HG03469 (cell line): ENCODE measurements around the gene CAV1.
A peak's percentile ranks its signal among the peaks of the same experiment; 100 is the strongest.

ENCODE experiments used
- ATAC-seq: cut with Tn5 transposase; IDR thresholded peaks from one replicate; pipeline ENCODE4 v1.9.1; 2021; ENCODE audit warnings: mild to moderate bottlenecking, moderate library complexity, moderate number of reproducible peaks; ENCODE audit not compliant: unreplicated experiment

CAV1 gene

DNA sequence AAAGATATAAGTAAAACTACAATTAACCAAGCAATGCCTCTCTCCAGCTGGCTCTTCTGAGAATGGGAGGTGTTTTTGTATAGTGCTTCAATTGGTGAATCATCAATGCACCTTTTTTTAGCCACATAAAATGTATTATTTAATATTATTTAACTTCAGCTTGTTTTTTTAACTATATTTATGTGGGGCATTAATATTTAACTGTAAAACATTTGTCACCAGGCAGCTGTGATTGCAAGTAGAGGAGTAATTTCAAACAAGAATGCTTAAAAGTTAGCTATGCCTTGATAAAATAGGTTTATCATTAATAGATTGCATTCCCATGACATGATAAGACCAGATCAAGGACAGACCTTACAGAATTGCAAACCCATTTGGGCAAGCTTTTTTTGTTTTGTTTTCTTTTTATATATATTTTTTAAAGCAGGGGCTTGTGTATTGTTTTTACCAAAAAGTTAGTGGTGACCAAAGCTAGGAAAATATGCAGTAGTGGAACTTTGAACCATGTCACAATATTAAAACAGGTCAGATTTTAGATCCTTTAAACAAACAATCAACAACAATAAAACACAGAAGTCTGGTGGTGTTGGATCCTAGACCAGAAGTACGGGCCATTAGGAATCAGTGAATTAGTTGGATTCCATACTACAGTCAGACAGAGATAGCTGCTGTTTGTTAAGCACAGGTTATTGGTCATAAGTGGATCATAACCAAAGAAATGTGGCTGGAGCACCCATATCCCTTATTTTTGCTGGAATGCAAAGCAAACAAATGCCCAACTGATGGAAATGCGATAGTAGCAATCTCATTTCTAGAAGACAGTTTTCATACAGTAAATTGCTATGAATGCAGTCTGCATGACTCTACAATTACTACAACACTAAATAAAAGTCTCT lies 22.4 kb upstream of the CAV1 start:
- no peak for ATAC-seq

- ATAC-seq = no peak
These were observed 21.0 kb upstream of the CAV1 start for GRCh38 chr7:116503835-116504234.

GRCh38 chr7:116505278-116505677 lies 19.6 kb upstream of the CAV1 start:
- no peak for ATAC-seq

- ATAC-seq = no peak
These were observed 19.0 kb upstream of the CAV1 start for GRCh38 chr7:116505823-116506222.

DNA sequence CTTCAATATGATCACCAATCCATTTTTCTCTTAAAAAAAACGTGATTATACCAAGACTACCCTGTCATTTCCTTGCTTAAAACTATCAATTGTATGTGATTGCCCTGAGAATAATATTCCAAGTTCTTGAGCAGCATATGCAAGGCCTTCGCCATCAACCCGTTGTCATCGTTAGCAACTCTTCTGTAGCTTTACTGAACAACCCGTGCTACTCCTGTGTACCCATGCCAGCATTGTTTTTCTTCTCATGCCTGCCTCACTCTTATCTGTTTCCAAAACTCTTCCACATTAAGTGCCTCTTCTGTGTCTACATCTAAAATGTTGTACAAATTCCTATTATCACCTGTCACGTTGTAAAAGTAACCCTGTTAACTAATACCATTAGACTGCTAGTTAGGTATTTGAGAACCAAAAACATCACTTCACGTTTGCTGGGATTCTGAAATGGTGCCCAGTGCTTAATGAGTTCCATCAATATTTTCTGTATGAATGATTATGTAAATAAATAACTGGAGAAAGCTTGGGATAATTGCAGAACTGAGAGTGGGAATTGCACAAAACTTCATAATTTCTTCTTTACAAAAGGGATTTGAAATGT lies 14.8 kb upstream of the CAV1 start:
- ATAC-seq = no peak

GRCh38 chr7:116510795-116511194 lies 14.0 kb upstream of the CAV1 start:
- ATAC-seq = no peak

GRCh38 chr7:116511552-116512519 lies 13.0 kb upstream of the CAV1 start:
- peak; percentile 99 for ATAC-seq

DNA sequence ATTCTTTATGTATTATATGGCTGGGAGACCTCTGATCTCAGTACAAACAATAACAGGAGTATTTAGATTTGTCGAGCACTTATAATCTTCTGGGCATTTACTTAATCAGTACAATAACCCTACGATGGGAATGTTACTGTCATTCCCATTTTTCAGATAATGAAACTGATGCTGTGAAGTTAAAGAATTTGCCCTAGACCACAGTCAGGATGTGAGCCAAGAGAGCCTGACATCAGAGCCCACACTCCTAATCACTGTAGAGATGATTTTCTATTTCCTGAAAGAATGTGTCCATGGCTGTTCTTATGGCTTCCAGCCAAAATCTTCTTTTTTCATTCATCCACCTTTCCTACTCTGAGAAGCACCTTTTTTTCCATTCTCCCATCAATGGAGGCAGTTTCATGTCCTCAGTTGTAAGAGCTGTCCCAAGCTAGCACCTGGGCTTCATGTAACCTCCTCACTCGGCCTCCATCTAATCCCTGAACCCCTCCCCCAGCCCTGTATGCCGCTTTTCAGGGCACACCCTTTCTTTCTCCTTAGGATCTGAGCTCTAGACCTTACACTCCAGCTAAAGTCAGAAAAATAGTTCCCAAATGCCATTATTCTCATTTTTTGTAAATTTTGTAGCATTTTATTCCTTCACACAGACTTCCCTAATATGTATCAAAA lies 12.2 kb upstream of the CAV1 start:
- ATAC-seq = no peak

DNA sequence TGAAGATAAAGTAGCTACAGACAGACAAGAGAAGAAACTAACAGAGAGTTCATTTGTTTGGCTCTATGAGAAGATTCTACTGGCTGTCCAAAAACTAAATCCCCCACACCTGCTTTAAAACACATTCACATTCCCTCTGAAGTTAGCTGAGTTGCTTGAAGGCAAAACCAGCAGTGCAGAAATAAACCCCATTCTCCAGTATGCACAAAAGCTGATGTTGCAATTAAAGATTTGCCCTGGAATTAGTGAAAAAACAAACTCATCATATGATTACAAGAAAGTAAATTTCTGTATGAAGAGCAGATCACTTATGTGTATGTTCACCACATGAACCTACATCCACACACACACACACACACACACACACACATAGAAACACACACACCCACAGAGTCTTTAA lies 9.3 kb upstream of the CAV1 start:
- ATAC-seq = no peak

DNA sequence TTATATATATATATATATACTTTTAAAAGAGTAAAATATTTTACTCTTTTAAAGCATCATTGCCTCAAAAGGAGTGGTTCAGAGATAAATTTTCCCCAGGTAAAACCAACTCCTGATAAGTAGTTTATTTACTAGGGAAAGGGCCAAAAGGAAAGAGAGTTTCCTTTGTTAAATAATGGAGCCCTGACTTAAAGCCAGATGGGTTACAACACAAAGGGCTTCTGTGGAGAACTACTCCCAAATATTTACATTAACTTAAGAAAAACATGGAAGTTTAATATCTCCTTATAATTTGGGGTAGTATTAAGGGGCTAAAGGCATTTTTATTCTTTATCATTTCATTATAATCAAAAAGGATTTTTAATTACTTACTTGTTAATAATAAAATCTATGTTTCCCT lies 8.5 kb upstream of the CAV1 start:
- ATAC-seq = no peak

DNA sequence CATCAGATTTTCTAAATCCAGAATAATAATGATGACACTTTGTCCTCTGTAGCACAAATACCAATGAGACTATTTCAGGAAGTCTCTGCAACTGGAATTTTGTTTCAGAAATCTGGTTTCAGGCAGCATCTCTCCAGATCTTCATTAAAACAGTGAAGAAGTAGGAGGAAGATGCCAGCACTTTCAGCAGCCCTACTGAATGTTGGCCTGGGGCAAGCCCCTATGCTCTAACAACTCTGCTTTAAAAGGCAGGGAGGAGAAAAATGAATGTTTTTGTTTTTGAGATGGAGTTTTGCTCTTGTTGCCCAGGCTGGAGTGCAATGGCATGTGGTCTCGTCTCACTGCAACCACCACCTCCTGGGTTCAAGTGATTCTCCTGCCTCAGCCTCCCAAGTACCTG lies 7.2 kb upstream of the CAV1 start:
- ATAC-seq = no peak

GRCh38 chr7:116518961-116519360 lies 5.9 kb upstream of the CAV1 start:
- no peak for ATAC-seq

GRCh38 chr7:116521046-116521664 lies 3.7 kb upstream of the CAV1 start:
- no peak for ATAC-seq

DNA sequence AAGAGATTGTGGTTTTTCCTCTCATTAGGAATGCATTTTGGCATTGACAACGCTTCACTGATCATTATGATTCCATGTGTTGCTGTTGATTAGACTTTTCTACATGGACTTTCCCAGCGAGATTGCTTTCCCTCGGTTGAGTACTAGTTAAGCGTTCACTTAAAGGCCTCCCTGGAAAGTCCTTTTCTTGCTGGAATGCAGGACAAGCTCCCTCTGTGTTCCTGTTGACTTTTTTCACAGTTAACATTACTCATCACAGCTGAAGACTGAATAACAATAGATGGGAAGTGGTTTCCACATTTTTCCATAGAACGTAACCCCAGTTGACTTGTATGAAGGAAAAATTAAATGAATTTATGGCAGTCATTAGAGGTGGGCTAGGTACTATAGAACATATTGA lies 2.6 kb upstream of the CAV1 start:
- no peak for ATAC-seq

GRCh38 chr7:116524221-116524608 lies 621 bp upstream of the CAV1 start:
- no peak for ATAC-seq

DNA sequence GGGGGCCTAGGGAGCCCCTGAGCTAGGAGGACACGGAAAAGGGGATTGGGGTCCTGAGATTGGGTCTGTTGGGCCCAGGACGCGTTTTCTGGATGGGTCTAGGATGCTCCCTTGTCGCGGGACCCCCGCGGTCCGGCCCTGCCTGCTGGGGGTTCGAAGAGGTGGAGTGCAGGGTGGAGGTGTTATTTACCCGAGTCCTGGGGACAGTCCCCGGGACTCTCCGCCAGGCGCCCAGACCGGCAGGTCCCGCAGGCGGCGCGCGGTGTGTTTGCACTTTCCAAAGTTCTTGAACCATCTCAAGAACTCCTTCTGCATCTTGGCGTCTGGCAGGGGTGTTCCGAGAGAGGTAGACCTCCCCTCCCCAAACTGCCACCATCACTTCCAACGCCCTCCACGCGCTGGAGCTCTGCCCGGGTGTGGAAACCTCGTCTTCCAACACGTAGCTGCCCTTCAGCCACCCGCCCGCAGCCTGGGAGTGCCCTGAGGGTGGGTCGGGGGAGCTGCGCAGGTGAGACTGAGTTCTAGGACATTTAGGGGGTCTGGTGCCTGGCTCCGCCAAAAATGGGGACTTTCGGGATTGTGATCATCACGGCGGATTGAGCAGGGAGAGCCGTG lies 569 bp downstream of the CAV1 start:
- no peak for ATAC-seq

GRCh38 chr7:116525913-116526861 lies 1.4 kb downstream of the CAV1 start:
- ATAC-seq = peak; percentile 88

DNA sequence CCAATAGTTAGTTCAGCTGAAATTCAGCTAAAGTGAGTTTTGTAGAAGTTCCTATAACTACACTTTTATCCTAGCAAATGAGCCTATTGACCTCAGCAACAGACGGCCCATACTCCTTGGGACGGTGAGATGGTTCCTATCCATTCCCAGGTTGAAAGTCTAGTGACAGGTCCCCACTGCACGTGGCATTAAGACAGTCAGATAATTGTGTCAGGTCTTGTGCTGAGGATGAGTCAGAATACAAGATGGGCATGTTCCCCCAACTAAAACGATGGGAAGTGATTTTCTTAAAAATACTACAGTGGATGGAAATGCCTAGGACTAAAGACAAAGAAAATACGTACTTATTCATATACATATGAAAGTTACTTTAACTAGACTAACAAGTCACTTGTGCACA lies 2.1 kb downstream of the CAV1 start:
- no peak for ATAC-seq

DNA sequence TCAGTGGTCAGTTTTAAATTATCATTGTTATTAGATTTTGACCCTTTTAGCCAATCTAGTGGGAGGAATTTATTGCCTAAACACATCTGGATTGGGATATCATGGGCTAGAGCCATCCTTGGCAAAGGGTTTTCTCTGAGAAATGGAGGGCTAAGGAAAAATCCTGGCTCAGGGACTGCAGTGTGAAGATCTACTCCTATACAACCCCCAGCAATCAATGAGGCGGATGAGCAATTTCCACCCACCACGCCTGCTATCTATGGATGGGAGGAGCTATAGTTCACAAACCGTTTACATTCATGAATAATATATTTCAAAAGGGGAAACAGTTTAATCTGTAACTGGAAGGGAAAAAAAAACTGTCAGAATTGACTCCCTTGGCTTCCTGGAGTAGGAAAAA lies 2.7 kb downstream of the CAV1 start:
- ATAC-seq = no peak
